GM18868 (cell line): ENCODE data around the gene PCDHA1.
"Not testable (repeated sequence)": the region's sequence is repeated elsewhere in the genome, so short reads cannot be mapped to it uniquely, and the experiment has no call there.

Experiments
- ATAC-seq: cut with Tn5 transposase; IDR thresholded peaks from one replicate; pipeline ENCODE4 v1.9.1; 2021; ENCODE audit warnings: mild to moderate bottlenecking, moderate library complexity; ENCODE audit not compliant: unreplicated experiment

The PCDHA1 gene

DNA sequence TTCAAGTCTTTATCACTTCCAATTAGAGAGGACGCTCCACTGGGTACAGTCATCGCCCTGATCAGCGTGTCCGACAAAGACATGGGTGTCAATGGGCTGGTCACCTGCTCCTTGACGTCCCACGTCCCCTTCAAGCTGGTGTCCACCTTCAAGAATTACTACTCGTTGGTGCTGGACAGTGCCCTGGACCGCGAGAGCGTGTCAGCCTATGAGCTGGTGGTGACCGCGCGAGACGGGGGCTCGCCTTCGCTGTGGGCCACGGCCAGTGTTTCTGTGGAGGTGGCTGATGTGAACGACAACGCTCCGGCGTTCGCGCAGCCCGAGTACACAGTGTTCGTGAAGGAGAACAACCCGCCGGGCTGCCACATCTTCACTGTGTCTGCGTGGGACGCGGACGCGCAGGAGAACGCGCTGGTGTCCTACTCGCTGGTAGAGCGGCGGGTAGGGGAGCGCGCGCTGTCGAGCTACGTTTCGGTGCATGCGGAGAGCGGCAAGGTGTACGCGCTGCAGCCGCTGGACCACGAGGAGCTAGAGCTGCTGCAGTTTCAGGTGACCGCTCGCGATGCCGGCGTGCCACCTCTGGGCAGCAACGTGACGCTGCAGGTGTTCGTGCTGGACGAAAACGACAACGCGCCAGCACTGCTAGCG lies 22.4 kb downstream of the PCDHA1 start:
- not testable (repeated sequence) for ATAC-seq

DNA sequence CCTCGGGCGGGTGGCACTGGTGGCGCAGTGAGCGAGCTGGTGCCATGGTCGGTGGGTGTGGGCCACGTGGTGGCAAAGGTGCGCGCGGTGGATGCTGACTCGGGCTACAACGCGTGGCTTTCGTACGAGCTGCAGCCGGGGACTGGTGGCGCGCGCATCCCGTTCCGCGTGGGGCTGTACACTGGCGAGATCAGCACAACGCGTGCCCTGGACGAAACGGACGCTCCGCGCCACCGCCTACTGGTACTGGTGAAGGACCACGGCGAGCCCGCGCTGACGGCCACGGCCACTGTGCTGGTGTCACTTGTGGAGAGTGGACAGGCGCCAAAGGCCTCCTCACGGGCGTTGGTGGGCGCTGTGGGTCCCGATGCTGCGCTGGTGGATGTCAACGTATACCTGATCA lies 22.9 kb downstream of the PCDHA1 start:
- no peak for ATAC-seq

DNA sequence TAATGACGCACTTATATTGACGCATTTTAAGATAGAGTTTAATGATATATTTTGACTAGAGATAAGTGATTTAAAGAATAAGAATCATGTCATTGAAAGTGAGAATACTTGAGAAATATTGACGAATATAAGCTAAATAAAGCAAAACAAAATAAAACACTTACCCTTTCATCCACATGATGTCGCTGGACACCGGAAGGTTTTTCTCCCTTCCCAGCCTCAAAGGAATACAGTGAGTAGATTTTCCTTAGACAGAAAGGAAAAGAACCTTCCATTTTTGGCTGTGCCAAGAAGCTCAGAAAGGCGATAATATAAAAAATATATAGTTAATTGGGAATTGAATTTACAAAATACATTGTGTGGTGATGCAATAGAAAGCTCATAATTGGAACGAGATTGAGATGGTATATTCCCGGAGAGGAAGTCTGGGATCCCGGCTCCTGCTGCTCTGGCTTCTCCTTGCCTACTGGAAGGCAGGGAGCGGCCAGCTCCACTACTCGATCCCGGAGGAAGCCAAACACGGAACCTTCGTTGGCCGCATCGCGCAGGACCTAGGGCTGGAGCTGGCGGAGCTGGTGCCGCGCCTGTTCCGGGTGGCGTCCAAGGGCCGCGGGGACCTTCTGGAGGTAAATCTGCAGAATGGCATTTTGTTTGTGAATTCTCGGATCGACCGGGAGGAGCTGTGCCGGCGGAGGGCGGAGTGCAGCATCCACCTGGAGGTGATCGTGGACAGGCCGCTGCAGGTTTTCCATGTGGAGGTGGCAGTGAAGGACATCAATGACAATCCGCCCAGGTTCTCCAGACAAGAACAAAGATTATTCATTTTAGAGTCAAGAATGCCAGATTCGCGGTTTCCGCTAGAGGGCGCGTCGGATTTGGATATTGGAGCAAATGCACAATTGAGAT lies 35.7 kb downstream of the PCDHA1 start, which contains the start of gene PCDHA5:
Gene PCDHA5, plus strand, starts transcription at position 239 of the 906 bp plus-strand sequence.
- ATAC-seq: no peak

DNA sequence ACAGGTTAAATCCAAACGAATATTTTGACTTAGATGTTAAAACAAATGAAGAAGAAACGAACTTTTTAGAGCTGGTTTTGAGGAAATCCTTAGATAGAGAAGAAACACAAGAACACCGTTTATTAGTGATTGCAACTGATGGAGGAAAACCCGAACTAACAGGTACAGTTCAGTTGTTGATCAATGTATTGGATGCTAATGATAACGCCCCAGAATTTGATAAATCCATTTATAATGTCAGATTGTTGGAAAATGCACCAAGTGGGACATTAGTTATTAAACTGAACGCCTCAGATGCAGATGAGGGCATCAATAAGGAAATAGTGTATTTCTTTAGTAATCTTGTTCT lies 36.3 kb downstream of the PCDHA1 start:
- ATAC-seq: no peak

DNA sequence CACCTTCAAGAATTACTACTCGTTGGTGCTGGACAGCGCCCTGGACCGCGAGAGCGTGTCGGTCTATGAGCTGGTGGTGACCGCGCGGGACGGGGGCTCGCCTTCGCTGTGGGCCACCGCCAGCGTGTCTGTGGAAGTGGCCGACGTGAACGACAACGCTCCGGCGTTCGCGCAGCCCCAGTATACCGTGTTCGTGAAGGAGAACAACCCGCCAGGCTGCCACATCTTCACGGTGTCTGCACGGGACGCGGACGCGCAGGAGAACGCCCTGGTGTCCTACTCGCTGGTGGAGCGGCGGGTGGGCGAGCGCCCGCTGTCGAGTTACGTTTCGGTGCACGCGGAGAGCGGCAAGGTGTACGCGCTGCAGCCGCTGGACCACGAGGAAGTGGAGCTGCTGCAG lies 37.0 kb downstream of the PCDHA1 start:
- ATAC-seq: not testable (repeated sequence)

DNA sequence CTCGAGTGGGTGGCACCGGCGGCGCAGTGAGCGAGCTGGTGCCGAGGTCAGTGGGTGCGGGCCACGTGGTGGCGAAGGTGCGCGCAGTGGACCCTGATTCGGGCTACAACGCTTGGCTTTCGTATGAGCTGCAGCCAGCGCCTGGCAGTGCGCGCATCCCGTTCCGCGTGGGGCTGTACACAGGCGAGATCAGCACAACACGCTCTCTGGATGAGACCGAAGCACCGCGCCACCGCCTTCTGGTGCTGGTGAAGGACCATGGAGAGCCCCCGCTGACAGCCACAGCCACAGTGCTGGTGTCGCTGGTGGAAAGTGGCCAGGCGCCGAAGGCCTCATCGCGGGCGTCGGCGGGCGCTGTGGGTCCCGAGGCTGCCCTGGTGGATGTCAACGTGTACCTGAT lies 37.5 kb downstream of the PCDHA1 start:
- ATAC-seq: no peak

DNA sequence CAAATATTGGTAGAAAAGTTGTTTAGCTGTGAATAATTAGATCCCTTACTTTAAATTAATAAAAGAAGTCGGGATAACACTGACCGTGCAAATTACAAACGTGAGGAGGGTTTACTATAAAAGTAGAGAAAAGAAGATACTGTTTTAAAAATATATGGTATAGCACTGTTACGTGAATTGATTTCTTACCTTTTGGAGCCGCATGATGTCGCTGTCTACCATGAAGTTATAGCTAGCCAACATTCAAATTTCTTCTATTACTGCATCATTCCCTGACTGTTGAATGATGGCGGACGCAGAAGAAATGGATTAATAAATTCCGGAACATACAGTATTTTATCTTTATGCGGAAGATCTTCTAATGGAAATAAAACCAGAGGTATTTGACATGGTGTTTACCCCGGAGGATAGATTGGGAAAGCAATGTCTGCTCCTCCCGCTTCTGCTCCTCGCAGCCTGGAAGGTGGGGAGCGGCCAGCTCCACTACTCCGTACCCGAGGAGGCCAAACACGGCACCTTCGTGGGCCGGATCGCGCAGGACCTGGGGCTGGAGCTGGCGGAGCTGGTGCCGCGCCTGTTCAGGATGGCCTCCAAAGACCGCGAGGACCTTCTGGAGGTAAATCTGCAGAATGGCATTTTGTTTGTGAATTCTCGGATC lies 41.9 kb downstream of the PCDHA1 start, which contains the start of gene PCDHA6:
Gene PCDHA6, plus strand, starts transcription at position 257 of the 658 bp plus-strand sequence. Its CDS starts 132 bp downstream, at position 389.
- no peak for ATAC-seq

DNA sequence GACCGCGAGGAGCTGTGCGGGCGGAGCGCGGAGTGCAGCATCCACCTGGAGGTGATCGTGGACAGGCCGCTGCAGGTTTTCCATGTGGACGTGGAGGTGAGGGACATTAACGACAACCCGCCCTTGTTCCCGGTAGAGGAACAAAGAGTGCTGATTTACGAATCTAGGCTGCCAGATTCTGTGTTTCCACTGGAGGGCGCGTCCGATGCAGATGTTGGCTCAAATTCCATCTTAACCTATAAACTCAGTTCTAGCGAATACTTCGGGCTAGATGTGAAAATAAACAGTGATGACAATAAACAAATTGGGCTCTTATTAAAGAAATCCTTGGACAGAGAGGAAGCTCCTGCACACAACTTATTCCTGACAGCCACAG lies 42.4 kb downstream of the PCDHA1 start:
- ATAC-seq: no peak

DNA sequence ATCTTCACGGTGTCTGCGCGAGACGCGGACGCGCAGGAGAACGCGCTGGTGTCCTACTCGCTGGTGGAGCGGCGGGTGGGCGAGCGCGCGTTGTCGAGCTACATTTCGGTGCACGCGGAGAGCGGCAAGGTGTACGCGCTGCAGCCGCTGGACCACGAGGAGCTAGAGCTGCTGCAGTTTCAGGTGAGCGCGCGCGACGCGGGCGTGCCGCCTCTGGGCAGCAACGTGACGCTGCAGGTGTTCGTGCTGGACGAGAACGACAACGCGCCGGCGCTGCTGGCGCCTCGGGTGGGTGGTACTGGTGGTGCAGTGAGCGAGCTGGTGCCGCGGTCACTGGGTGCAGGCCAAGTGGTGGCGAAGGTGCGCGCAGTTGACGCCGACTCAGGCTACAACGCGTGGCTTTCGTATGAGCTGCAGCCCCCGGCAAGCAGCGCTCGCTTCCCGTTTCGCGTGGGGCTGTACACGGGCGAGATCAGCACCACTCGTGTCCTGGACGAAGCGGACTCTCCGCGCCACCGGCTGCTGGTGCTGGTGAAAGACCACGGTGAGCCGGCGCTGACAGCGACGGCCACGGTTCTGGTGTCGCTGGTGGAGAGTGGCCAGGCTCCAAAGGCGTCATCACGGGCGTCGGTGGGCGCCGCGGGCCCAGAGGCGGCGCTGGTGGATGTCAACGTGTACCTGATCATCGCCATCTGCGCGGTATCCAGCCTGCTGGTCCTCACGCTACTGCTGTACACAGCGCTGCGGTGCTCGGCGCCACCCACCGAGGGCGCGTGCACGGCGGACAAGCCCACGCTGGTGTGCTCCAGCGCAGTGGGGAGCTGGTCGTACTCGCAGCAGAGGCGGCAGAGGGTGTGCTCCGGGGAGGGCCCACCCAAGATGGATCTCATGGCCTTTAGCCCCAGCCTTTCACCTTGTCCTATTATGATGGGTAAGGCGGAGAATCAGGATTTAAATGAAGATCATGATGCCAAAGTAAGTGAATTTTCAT lies 43.9 kb downstream of the PCDHA1 start:
- not testable (repeated sequence) for ATAC-seq

DNA sequence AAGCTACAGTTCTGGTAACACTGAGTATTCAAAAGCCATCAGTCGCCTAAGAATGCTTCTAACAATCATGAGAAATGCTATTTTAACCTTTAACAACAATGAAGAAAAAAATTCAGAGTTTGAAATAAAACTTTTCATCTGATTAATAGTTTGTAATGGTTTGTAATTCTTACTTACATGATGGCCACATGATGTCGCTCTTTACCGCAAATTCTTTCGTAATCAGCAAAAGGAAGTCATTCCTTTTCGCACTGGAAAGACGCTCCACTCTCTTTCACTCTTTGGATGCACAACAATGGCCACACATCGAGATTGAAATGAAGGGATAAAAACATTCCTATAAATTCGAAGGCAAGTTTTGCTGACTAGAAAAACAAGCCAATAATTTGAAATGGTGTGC lies 48.1 kb downstream of the PCDHA1 start, which contains the start of gene PCDHA7:
Gene PCDHA7, plus strand, starts transcription at position 277 of the 400 bp plus-strand sequence. Its CDS starts 115 bp downstream, at position 392.
- ATAC-seq: no peak

DNA sequence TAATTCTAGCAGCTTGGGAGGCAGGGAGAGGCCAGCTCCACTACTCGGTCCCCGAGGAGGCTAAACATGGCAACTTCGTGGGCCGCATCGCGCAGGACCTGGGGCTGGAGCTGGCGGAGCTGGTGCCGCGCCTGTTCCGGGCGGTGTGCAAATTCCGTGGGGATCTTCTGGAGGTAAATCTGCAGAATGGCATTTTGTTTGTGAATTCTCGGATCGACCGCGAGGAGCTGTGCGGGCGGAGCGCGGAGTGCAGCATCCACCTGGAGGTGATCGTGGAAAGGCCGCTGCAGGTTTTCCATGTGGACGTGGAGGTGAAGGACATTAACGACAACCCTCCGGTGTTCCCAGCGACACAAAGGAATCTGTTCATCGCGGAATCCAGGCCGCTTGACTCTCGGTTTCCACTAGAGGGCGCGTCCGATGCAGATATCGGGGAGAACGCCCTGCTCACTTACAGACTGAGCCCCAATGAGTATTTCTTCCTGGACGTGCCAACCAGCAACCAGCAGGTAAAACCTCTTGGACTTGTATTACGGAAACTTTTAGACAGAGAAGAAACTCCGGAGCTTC lies 48.6 kb downstream of the PCDHA1 start:
- ATAC-seq: not testable (repeated sequence)

DNA sequence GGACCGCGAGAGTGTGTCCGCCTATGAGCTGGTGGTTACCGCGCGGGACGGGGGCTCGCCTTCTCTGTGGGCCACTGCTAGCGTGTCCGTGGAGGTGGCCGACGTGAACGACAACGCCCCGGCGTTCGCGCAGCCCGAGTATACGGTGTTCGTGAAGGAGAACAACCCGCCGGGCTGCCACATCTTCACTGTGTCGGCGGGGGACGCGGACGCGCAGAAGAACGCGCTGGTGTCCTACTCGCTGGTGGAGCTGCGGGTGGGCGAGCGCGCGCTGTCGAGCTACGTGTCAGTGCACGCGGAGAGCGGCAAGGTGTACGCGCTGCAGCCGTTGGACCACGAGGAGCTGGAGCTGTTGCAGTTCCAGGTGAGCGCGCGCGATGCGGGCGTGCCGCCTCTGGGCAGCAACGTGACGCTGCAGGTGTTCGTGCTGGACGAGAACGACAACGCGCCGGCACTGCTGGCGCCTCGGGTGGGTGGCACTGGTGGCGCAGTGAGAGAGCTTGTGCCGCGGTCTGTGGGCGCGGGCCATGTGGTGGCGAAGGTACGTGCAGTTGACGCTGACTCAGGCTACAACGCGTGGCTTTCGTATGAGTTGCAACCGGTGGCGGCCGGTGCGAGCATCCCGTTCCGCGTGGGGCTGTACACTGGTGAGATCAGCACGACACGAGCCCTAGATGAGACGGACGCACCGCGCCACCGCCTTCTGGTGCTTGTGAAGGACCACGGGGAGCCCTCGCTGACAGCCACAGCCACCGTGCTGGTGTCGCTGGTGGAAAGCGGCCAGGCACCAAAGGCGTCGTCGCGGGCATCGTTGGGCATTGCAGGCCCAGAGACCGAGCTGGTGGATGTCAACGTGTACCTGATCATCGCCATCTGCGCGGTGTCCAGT lies 49.9 kb downstream of the PCDHA1 start:
- no peak for ATAC-seq

DNA sequence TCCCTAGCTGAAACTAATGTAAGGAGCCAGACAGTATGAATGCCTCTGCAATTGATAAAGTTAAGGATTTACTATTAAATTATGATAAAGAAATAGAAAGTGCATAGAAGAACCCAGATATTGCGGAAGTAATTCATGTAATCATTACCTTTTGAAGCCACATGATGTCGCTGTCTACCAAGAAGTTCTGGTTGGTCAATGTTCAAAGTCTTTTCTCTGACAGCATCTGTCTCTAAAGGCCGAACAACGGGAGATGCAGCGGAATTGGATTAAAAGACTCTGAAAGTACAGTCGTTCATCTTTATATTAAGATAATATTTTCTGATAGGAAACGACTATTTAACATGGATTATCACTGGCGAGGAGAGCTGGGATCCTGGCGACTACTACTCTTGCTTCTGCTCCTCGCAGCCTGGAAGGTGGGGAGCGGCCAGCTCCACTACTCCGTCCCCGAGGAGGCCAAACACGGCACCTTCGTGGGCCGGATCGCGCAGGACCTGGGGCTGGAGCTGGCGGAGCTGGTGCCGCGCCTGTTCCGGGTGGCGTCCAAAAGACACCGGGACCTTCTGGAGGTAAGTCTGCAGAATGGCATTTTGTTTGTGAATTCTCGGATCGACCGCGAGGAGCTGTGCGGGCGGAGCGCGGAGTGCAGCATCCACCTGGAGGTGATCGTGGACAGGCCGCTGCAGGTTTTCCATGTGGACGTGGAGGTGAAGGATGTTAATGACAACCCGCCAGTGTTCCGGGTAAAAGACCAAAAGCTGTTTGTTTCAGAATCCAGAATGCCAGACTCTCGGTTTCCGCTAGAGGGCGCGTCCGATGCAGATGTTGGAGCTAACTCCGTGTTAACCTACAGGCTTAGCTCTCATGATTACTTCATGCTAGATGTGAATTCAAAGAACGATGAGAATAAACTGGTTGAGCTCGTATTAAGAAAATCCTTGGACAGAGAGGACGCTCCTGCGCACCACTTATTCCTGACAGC lies 55.3 kb downstream of the PCDHA1 start, which contains the start of gene PCDHA8:
Gene PCDHA8, plus strand, starts transcription at position 210 of the 985 bp plus-strand sequence. Its CDS starts 135 bp downstream, at position 345.
- ATAC-seq: no peak

DNA sequence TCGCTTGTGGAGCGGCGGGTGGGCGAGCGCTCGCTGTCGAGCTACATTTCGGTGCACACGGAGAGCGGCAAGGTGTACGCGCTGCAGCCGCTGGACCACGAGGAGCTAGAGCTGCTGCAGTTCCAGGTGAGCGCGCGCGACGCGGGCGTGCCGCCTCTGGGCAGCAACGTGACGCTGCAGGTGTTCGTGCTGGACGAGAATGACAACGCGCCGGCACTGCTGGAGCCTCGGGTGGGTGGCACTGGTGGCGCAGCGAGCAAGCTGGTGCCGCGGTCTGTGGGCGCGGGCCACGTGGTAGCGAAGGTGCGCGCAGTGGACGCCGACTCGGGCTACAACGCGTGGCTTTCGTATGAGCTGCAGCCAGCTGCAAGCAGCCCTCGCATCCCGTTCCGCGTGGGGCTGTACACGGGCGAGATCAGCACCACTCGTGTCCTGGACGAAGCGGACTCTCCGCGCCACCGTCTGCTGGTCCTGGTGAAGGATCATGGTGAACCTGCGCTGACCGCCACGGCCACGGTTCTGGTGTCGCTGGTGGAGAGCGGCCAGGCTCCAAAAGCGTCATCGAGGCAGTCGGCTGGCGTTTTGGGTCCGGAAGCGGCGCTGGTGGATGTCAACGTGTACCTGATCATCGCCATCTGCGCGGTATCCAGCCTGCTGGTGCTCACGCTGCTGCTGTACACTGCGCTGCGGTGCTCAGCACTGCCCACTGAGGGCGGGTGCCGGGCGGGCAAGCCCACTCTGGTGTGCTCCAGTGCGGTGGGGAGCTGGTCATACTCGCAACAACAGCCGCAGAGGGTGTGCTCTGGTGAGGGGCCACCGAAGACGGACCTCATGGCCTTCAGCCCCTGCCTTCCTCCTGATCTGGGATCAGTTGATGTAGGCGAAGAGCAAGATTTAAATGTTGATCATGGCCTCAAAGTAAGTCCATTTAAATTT lies 57.1 kb downstream of the PCDHA1 start:
- ATAC-seq: no peak

DNA sequence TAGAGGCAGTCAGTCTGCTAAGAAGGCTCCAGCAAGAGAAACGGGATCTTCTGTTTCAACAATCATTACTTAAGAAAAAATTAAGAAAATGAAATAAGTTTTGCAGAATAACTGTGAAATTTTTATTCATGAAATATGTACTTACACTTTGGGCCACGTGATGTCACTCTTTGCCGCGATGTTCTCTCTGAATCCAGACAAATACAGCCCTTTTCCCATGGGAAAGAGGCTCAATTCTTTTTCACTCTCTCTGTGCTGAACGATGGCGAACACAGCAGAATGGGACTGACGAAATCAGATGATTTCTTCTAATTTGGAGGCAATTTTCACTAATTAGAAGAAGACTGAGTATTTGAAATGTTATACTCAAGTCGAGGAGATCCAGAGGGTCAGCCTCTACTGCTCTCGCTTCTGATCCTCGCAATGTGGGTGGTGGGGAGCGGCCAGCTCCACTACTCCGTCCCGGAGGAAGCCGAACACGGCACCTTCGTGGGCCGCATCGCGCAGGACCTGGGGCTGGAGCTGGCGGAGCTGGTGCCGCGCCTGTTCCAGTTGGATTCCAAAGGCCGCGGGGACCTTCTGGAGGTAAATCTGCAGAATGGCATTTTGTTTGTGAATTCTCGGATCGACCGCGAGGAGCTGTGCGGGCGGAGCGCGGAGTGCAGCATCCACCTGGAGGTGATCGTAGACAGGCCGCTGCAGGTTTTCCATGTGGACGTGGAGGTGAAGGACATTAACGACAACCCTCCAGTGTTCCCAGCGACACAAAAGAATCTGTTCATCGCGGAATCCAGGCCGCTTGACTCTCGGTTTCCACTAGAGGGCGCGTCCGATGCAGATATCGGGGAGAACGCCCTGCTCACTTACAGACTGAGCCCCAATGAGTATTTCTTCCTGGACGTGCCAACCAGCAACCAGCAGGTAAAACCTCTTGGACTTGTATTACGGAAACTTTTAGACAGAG lies 62.5 kb downstream of the PCDHA1 start, which contains the start of gene PCDHA9:
Gene PCDHA9, plus strand, starts transcription at position 244 of the 964 bp plus-strand sequence. Its CDS starts 114 bp downstream, at position 358.
- ATAC-seq: not testable (repeated sequence)
